Fibroblast of gingiva (primary cell): ENCODE data around the gene SHC3.
A peak's percentile ranks its signal among the peaks of the same experiment; 100 is the strongest.

Experiments
- DNase-seq: peaks from one replicate; pipeline ENCODE4 v3.0.0-alpha.2; 2011; ENCODE audit warnings: low read depth

SHC3 gene

DNA sequence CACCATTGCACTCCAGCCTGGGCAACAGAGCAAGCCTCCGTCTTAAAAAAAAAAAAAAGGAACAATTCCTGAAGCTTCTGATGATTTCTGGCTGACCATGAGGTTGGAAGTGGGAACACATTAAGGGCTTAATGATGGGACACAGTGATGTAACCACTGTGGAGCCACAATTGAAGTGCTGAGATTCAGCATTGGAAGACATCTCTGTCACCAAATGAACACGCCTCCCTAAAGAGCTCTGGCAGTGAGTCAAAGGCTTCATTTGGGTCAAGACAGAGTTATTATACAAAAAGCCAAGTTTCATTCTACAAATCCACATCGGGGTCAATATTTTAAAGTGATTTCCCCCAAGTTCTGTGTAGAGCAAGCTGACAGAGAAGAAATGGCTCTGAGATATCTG, 191.8 kb downstream of the SHC3 start:
- no peak for DNase-seq

DNA sequence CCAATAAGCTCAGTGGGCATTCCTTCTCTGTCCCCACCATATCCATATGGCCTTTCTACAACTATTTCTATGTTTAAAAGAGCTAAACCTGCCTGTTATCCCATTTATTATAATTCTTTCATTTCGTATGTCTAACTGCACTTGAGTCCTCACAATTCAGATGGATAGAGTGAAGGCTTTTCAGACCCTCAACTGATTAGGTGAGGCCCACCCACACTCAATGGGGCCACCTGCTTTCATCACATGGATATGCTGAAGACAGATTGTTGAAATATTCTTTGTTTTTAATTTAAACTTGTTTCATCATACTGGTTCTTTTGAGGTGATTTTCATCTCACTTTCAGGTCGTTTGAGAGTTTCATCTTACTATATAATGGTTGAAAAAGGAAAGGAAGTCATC, 193.0 kb downstream of the SHC3 start:
- no peak for DNase-seq

DNA sequence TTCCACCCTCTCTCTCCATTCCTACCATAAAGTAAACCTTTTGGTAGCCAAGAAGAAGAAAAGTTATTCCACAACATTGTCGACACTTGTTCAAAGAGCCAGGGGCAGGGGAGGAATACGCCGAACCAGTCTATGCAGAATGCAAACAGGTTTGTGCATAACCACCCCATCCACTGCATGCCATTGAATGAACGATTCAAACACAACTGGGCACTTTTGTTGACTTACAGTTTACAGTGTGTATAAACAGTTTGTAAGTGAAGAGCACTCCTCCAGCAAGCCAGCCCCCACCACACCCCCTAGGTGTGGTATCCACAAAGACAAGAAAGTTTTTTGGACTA, 194.1 kb downstream of the SHC3 start:
- no peak for DNase-seq

DNA sequence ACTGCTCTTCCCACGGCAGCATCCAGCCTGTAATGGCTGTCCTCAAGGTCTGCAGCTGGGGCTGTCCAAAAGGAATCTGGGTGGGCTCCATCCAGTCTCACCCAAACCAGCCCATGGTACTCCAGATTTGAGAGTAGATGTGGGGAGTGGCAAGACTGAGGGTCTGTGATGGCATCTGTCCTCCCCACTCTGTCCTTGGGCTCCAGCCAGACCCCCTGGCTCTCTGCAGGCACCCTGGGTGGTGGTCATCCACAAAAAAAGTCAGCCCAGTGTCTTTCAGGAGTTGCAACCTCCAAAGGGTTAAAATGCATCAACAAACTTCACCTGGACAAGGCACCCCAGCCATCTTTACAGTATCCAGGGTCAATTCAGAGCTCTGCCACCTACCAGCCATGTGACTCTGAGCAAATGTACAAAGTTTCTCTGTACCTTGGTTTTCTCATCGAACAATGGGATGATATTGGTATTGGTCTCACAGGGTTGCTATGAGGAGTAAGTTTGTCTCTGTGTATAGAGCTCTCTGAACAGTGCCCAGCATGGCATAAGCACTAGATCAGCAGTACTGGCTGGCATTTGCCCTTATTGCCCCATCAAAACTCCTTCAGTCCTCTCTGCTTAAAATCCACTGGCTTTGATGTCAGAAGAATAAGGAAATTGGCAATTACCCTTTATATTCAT, 194.6 kb downstream of the SHC3 start:
- no peak for DNase-seq

DNA sequence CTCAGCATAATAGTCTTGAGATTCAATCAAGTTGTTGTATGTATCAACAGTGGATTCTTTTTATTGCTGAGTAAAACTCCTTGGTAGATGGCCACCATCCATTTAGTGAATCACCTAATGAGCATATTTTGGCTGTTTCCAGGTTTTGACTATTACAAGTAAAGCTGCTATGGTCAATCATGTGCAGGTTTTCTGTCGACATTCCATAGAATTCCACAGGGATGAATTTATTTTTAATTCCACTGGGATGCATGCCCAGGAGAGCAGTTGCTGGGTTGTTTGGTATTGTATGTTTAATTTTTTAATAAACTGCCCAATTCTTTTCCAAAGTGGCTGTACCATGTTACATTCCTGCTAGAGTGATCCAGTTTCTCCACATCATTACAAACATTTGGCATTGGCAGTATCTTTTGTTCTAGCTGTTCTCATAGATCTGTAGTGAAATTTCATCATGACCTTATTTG, 197.8 kb downstream of the SHC3 start:
- peak; percentile 94 for DNase-seq

DNA sequence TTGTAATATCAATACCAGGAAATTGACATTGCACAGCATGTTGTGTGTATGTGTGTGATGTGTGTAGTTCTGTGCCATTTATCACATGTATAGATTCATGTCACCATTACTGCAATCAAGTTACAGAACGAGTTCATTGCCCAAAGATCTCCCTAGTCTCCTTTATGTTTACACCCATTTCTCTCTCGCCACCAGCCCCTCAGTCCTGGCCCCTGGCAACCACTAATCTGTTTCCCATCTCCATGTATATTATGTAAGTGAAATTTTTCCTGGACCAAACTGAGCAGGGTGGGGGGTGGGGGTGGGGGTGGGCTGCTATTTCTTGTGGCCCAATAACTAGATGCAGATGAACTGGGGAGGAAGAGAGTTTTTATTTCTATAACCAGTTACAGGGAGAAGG, 198.8 kb downstream of the SHC3 start:
- DNase-seq, result no peak

DNA sequence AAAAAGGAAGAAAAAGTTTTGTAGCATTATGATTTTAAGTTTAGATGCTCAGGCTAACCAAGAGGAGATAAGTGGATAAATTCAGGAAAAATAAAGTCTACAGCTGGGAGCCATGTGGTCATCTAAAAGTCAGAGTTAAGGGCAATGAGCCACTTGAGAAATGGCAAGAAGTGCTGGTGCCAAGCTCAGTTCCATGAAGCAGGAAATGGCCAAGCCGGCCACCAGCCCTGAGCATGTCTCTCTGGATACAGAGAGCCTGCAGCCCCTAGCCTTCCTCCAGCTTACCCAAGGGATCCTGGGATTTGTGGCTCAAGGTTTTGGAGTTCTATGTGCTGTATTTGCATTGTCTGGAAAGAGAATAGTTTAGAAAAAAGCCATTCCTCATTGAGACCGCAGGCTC, 199.6 kb downstream of the SHC3 start:
- DNase-seq, result peak; percentile 50

DNA sequence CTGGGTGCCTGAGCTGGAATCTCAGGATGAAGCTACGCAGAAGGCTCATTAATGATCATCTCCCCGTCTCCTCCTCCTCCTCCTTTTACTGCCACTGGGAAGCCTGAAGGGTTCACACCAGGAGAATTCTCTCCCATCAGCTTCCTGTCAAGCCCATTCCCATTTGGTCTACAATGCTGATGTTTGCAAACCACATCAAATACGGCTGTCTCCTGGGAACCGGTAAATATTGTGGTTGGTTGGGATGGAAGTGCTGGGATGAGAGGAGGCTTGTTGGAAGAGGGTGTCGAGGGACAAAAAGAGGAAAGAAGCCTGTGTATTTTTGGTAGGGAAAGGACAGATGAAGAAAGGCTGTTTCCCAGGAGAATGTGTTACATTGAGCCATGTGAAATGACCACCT, 200.6 kb downstream of the SHC3 start:
- DNase-seq, result no peak

DNA sequence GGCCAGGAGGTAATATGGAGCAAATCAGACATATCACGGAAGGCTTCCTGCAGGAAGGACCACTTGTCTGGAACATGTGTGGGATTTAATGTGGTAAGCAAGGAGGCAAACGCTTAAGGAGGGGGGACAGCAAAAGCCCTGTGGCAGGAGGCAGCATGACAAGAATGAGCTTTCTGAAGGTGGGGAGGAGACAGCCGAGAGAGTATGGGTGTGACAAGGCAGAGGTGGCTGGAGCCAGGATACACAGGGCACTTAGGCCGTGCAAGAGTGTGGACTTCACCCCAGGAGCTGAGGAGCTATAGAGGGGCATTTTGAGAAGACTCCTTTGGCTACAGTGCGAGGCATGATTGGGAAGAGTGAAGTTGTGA, 201.7 kb downstream of the SHC3 start:
- DNase-seq, result no peak

DNA sequence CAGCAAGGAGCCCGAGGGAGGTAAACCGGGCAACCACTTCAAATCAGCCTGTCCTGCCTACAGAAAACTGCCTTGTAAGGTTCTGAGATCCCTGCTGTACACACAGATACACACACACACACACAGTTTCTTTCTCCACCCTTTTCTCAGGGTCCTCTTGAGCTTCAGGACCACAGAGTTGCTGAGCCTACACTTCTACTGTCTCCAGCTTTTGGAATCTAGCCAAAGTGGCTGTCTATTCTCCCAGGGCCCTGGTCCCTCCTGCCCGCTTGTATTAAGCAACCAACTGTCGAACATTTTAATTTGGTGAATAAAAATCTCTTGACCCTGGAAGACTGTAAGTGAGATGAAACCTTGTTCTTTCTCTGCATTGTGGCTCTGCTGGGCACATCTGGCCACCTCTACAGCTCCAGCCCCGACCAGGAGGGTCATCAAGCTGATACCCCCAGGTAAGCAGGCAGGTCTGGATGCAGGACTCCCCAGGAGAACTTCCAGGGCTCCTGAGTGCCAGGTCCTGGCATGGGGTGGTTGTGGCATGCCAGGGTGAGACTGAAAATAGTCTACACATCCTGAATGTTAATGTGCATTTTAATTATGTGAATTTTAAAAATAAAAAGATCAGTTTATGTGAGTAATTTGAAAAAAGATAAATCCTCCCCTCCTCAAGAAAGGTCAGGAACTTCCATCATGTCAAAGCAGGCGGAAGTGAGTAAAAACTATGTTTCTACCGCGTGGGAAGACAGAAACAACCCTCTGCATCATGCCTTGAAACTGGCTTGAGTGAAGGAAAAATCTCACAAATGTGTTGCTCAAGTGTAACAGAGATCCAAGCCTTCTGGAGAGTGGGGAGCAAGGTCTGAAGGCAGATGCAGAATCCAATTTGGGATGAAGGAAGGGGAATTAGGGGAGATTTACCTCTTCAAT, 202.4 kb downstream of the SHC3 start:
- no peak for DNase-seq

GRCh38 chr9:88974641-88975040, 204.0 kb downstream of the SHC3 start:
- no peak for DNase-seq

DNA sequence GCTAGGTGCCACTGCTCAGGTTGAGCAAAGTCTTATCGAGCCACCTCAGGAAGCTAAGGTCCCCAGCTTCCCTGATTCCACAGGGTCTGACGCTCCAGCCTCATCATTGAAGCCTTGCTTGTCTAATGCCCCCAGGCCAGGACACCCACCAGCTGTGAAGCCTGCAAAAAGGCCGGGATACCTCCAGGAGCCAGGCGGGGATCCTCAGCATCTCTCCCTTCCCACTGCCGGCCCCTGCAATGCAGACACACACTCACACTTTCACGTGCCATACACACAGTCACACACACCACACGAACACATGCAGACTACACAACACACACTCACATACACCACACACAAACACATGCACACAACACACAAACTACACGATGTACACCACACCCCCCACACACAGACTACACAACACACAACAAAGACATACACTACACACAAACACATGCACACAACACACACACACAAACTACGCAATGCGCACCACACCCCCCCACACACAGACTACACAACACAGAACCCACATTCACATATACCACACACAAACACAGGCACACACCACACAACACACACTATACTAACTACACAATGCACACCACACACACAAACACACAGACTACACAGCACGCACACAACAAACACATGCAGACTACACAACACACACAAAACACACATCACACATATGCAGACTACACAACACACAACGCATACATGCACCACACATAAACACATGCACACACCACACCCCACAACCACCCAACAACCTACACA, 205.2 kb downstream of the SHC3 start:
- no peak for DNase-seq

DNA sequence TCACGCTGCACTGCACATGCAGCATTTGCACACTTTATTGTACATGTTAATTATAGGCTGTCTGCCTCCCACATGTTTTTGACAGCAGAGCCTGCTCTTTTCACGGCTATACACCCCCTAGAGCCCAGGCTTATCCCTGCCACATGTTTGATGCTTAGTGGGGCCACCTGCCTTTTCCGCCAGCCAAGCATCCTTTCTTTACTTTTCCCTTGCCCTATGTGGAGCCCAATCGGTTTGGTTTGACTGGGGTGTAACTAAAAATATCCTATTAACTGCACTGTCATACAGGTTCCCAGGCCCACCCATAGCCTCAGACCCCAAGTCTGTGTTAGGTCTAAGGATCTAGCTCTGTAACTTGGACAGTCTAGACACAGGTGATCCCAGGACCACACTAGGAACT, 206.2 kb downstream of the SHC3 start:
- no peak for DNase-seq

DNA sequence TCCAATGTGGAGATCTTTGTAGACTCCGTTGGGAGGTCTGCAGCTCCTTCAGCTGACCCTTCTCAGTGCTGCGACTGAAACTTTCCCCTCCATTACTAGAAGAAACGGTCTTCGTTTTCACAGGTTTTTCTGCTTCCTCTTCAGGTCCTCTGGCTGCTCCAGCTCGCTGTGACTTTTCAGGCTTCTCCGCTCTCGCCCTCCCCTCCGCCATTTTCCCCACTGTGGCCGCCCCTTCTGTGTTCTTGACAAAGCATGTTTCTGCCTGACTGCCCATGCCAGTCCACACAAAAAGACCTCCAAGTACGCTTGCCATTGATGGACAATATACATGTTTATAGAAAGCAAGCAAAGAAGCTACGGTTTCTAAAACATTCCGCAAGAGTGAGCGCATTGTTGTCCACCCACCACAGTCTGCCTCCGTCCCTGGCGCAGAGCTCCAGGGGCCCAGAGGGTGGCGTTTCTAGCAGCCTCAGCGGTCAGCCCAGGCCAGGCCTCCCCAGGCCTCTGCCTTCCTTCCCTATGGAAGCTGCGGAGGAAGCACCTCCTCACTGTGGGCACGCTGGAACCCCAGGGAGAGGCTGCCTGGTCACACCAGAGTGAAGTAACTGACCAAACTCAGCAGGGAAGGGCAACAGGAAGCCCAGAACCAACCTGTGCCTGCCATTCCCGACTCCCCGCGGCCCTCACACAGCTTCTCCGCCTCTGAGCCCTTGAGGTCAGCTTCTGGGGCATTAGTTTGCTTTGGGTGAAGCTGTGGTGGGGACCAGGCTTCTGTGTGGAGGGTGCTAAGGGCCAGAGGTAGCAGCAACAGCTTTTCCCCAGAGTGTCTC, 207.3 kb downstream of the SHC3 start:
- no peak for DNase-seq

DNA sequence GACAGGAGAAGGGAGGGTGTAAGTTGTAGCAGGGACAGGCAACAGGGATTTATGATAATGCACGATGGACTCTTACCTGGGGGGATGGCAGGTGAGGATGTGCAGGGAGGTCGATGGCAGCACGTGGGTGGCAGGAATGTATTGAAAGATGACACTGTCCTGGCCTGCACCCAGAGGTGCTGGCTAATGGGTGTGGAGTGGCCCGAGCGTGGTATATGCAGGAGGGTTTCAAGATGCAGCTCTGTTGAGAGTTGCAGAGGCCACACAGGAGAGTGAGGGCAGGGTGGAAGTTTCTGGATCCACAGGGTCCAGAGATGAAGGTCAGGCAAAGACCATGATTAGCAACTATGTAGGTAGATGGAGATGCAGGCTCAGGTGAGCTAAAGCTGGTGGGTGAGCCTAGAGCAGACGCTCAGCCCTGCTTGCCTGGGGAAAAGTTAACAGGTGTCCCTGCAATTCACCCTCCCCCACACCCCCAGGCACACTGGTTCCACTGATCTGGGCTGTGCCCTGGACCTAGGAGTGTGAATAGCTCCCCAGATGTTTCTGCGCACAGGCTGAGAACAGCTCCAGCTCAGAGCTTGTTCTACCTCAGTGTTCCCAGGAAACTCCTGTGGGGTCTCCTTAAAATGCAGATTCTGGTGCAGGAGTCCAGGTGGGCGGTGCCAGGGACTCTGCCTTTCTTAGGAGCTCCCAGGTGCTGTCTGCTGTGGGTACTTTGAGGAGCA, 208.8 kb downstream of the SHC3 start:
- DNase-seq, result no peak

GRCh38 chr9:88968799-88969198, 209.8 kb downstream of the SHC3 start:
- DNase-seq, result no peak

DNA sequence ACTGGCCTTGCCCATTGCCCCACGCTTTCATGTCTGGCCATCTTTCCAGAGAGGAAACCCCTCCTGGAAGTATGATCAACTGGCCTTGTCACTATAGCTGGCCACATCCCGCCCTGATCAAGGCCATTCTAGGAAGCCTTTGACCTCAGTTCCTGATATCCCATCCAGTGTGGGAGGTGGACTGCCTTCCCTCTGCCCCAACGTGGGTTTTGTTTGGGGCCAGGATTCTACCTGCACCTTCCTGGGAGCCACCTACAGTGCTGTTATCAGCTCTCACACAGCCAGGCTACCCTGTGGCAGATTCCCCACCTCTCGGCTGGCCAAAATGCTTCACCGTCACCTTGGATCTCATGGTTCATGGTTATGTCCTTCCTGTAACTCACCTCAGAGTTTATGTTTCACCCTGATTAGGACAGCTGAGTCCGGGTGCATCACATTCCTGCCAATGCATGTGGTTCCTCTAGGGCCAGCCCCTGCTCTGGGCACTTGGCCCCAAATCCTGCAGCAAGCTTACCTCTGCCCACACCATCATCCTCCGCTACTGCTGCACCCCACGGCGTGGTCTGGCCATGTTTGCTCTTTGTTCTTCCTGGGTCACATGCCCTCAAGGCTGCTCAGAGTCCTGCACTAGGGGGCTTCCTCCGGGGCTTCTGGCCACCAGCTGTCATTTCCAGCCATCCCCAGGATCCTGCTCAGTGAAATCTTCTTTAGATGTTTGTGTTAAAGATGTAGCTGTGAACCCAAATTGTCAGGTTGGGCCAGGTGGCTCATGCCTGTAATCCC, 211.5 kb downstream of the SHC3 start:
- DNase-seq, result no peak

DNA sequence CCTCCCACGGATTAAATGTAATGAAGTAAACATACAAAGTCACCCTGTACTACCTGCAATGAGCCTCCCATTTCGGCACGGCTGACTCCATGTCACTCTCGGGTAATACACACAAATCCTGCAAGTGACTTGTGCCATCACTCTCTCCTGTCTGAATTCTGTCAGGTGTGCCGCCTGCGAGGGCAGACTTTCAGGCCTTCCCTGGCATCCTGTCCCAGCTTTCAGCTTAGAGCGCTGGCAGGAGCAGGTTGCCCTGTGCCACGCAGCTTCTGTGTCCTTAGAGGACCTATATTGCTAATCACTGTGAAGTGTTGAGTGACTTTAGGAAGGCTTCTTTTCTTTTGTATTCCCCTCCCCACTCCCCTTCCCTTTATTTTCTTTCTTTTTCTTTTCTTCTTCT, 213.1 kb downstream of the SHC3 start:
- DNase-seq, result no peak

DNA sequence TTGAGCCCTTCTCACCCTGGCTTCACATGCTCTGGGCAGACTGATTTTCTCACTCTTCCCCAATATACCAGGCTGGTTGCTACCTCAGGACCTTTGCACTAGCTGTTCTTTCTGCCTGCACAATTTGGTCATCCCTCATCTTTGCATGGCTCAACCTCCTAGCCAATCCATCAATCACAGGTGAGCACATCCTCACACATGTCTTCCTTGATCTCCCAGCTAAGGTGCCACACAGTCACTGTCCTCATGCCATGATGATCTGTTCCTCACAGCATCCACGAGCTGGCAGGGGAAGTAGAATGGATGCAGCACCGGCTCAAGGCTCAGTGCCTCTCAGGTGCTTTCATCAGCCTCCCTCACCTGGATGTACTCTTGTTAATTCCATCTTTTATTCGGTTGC, 218.0 kb downstream of the SHC3 start:
- DNase-seq, result no peak

- no peak for DNase-seq
These were observed 218.7 kb downstream of the SHC3 start for GRCh38 chr9:88959727-88960469.
